GM13977 (cell line): Measurements from ENCODE around the gene AGAP1.

ENCODE experiments used
- DNase-seq: peaks from one replicate; pipeline ENCODE4 v3.0.0; 2012; ENCODE audit warnings: low spot score
- CTCF ChIP-seq: IDR thresholded peaks from 2 replicates; pipeline ENCODE4 v1.5.1; 2012; ENCODE audit warnings: mild to moderate bottlenecking, control low read depth; ENCODE audit not compliant: insufficient read depth; ENCODE audit errors: extremely low read depth, missing control alignments
- in situ Hi-C: fragments of 300-500 bp; cut with MboI; formaldehyde crosslinking; loops from one replicate; pipeline ENCODE4 v1.12.0; 2022; ENCODE audit warnings: low sequenced_read_pairs, low pct_unique_long_range_greater_than_20kb, mixed read lengths, inconsistent platforms; ENCODE audit not compliant: unreplicated experiment

AGAP1 gene

DNA sequence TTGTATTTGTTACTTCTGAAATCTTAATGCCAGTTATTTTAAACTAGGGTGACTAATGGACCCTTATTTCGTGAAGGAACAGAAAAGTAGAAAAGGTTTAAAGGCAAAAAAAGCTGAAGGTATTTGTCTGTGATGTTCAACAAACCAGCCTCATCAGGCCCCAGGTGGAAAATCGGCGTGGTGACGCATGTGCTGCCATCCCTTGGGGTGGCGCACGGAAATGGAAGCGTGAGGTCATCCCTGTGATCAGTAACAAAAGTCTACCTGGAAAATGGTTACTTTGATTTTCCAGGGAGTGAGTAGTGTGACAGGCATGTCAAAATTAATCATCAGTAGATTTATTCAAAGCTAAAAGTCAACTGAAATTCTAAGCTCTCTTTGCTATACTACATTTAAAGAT lies 361.2 kb downstream of the AGAP1 start:
- no peak for DNase-seq
- in situ Hi-C loops = no loop called here
- TF ChIP-seq CTCF = no peak

- no peak for DNase-seq
- no peak for TF ChIP-seq CTCF
- in situ Hi-C loops = no loop called here
Observed at GRCh38 chr2:235856151-235856854, 362.5 kb downstream of the AGAP1 start.

- no peak for DNase-seq
- in situ Hi-C loops = no loop called here
- TF ChIP-seq CTCF = no peak
Observed at GRCh38 chr2:235857598-235857997, 363.8 kb downstream of the AGAP1 start.

DNA sequence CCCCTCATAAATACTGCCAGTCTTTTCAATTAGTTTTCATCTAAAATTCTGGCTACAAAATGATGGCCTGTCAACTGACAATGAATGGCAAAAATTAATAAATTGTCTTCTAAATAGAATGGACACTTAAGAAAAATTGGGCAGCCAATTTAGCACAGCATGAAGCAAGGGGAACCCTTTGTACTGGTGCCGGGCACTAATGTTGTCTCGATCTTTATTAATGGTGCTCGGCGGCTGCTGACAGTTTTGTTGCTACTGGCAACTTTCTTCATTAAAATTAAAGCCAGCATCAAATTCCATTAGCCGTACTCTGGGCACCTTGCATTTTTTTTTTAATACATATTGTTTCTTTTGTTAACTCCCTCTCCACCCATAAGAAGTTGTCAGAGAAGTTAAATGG lies 365.0 kb downstream of the AGAP1 start:
- in situ Hi-C loops = no loop called here
- no peak for DNase-seq
- no peak for TF ChIP-seq CTCF

DNA sequence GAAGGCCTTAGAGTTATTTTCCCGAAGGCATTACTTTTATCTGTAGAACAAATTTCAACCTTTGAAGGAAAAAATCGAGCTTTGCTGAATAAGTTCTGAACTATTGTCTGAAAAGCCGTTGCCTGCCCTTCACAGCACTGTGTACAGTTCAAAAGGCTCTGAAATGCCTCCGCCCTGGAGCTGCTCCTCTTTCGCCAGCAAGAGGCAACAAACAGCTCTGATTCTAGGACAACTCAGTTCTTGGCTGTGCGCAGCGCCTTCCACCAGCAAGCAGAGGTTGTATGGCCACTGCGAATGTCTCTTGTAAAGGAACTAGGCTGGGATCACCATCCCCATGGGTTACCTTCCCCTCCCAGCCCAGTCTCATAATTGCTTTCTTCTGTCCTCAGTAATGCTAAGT lies 365.8 kb downstream of the AGAP1 start:
- DNase-seq = no peak
- in situ Hi-C loops = no loop called here
- no peak for TF ChIP-seq CTCF

DNA sequence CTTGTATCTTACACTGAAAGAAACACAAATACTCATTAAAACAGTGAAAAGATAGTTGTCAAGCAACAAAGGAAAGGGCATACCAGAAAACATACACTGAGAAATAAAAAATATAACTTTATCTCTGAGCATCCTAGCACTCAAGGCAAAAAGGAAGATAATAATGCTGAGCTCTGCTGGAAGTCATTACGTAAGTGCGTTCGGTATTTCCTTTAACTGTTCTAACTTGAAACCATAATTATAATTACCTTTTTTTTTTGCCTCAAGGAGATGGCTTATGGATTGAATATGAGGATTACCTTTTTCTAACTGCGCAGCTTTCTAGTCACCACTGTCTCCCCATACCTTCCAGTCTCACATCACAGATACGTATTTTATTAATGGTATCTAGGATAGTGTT lies 366.3 kb downstream of the AGAP1 start:
- no peak for TF ChIP-seq CTCF
- no peak for DNase-seq
- in situ Hi-C loops = no loop called here
